HepG2 (cell line): ENCODE data around the gene MYOCOS. TPM values are rescaled to one million over a fixed set of nuclear protein-coding genes. Genes with fewer than 3 reads are reported as not detected.

Source experiments
- ATAC-seq: fragments of 200-7000 bp; cut with Tn5 transposase; 3 replicates; pipeline ENCODE4 v1.9.1; 2020; ENCODE audit warnings: mild to moderate bottlenecking, moderate library complexity
- BruUV-seq: library from RNA; stranded (reverse); fragments of 400-500 nt; replicated peaks from 2 replicates; lab custom pipeline; 2021; lab: Mats Ljungman, UMichigan
- CTCF ChIA-PET: fragments of 300-600 bp; formaldehyde crosslinking; extraction: SDS; loops from one replicate; lab custom pipeline; 2021; ENCODE audit warnings: low total read pairs, inconsistent platforms, low intra/inter-chr PET ratio; lab: Yijun Ruan, JAX
- POLR2A ChIA-PET: fragments of 350-600 bp; sonication (Branson Sonifier 250); formaldehyde crosslinking; loops from one replicate; lab custom pipeline; 2020; ENCODE audit warnings: antibody characterized with exemption, inconsistent platforms; lab: Yijun Ruan, JAX
- DNase-seq: peaks from one replicate; pipeline ENCODE4 v3.0.0-alpha.2; 2015; ENCODE audit warnings: low spot score
- FAIRE-seq: peaks from 3 replicates; lab custom pipeline; 2011; peaks lifted over from hg19 to GRCh38; lab: Jason Lieb, UNC
- H2AFZ ChIP-seq: one replicate; pipeline ENCODE4 v1.6.1; 2011; ENCODE audit warnings: low read length, inconsistent platforms
- H3K27ac ChIP-seq: fragments of 300-600 bp; 3 replicates; pipeline ENCODE4 v1.8.0; 2011; ENCODE audit warnings: mixed run types, mild to moderate bottlenecking, mixed read lengths, low read length, inconsistent platforms; ENCODE audit not compliant: insufficient read depth; ENCODE audit errors: extremely low read length
- H3K27me3 ChIP-seq, 2 experiments: fragments of 200-600 bp in 1 of 2; 2 replicates in 1 of 2; 3 replicates in 1 of 2; pipeline versions ENCODE4 v1.6.0 to v1.8.0; 2011; ENCODE audit warnings: low read length in 2 of 2, mild to moderate bottlenecking in 2 of 2, moderate library complexity in 2 of 2, inconsistent platforms in 1 of 2; ENCODE audit not compliant: insufficient read depth in 2 of 2, control insufficient read depth in 1 of 2
- H3K36me3 ChIP-seq, 2 experiments: fragments of 200-600 bp in 1 of 2; replicated peaks in 1 of 2; 2 replicates in 1 of 2; 3 replicates in 1 of 2; pipeline versions ENCODE4 v1.5.1 to v1.8.0; 2011; ENCODE audit warnings: low read length in 2 of 2, inconsistent platforms in 1 of 2; ENCODE audit not compliant: insufficient read depth in 2 of 2, control insufficient read depth in 1 of 2
- H3K4me1 ChIP-seq: 2 replicates; pipeline ENCODE4 v1.5.1; 2012; ENCODE audit warnings: low read length, inconsistent platforms; ENCODE audit not compliant: insufficient read depth
- H3K4me2 ChIP-seq: 2 replicates; pipeline ENCODE4 v1.6.0; 2011; ENCODE audit warnings: low read depth, low read length, inconsistent platforms
- H3K4me3 ChIP-seq, 3 experiments: fragments of 200-600 bp in 1 of 3; sonication (generic), shearing (Covaris generic) in 1 of 3; replicated peaks in 1 of 3; 2 replicates each; pipeline ENCODE4 v1.5.1; 2011 to 2016; ENCODE audit warnings: low read length in 3 of 3, inconsistent platforms in 2 of 3, low read depth in 2 of 3, mild to moderate bottlenecking in 2 of 3, control low read depth in 1 of 3, mixed read lengths in 1 of 3; ENCODE audit not compliant: insufficient read depth in 1 of 3
- H3K79me2 ChIP-seq: one replicate; pipeline ENCODE4 v1.6.1; 2011; ENCODE audit warnings: low read length, inconsistent platforms; ENCODE audit not compliant: insufficient read depth
- H3K9ac ChIP-seq: 2 replicates; pipeline ENCODE4 v1.6.0; 2011; ENCODE audit warnings: mild to moderate bottlenecking, low read depth, low read length, inconsistent platforms; ENCODE audit not compliant: insufficient read depth
- H3K9me3 ChIP-seq: 2 replicates; pipeline ENCODE4 v1.5.1; 2012; ENCODE audit warnings: mild to moderate bottlenecking, low read length
- H4K20me1 ChIP-seq: 2 replicates; pipeline ENCODE4 v1.6.0; 2011; ENCODE audit warnings: inconsistent platforms, mild to moderate bottlenecking, low read length, moderate library complexity; ENCODE audit not compliant: insufficient read depth
- CTCF ChIP-seq: sonication (generic); formaldehyde crosslinking; IDR thresholded peaks from 2 replicates; pipeline ENCODE4 v1.5.0; 2020; ENCODE audit warnings: mild to moderate bottlenecking, missing genetic modification reagents, moderate library complexity
- DMAP1 ChIP-seq: IDR thresholded peaks from 2 replicates; pipeline ENCODE4 v1.6.1; 2016
- DNMT1 ChIP-seq: sonication (generic); formaldehyde crosslinking; IDR thresholded peaks from 2 replicates; pipeline ENCODE4 v1.5.1; 2020; ENCODE audit warnings: mild to moderate bottlenecking, missing genetic modification reagents
- FOXP1 ChIP-seq, 2 experiments: fragments of 450-650 bp in 1 of 2; IDR thresholded peaks; 2 replicates each; pipeline ENCODE4 v1.6.1; 2017 to 2018; ENCODE audit warnings: antibody characterized with exemption in 1 of 2
- MTA1 ChIP-seq: sonication (generic); formaldehyde crosslinking; IDR thresholded peaks from 2 replicates; pipeline ENCODE4 v1.4.0; 2020; ENCODE audit warnings: missing genetic modification reagents, mild to moderate bottlenecking, borderline replicate concordance
- NFIC ChIP-seq: IDR thresholded peaks from 2 replicates; pipeline ENCODE4 v1.6.1; 2012; ENCODE audit warnings: mild to moderate bottlenecking, low read length, inconsistent platforms
- PAX8 ChIP-seq: sonication (generic); formaldehyde crosslinking; IDR thresholded peaks from 2 replicates; pipeline ENCODE4 v1.8.0; 2022; ENCODE audit warnings: mild to moderate bottlenecking, missing genetic modification reagents, borderline replicate concordance
- WGBS: methylation state at CpG from one replicate; pipeline ENCODE4 v1.1.6; 2017; ENCODE audit warnings: low lambda C conversion rate; 5-methylcytosine and 5-hydroxymethylcytosine counted together
- in situ Hi-C: cut with HindIII; loops from 2 replicates; pipeline ENCODE4 v1.10.0; 2017; ENCODE audit warnings: low pct_unique_long_range_greater_than_20kb; ENCODE audit not compliant: extremely low pct_ligation_motif_present
- intact Hi-C: fragments of 100-400 bp; cut with micrococcal nuclease; formaldehyde crosslinking; loops from one replicate; pipeline ENCODE4 v1.10.0; 2022; ENCODE audit not compliant: unreplicated experiment
- polyA plus RNA-seq, 8 experiments: library from polyadenylated mRNA; depleted of rRNA in 3 of 8; stranded (reverse) in 7 of 8; unstranded in 1 of 8; fragments of >200 nt; fragmentation: Illumina TruSeq in 4 of 8; extraction: Trizol in 4 of 8; gene quantifications; 2 replicates each; pipeline versions ENCODE4 v1.2.1 to v1.2.3, GENCODE V29; 2011 to 2016; ENCODE audit warnings: low read depth in 4 of 8, missing spikeins in 1 of 8, mixed read lengths in 1 of 8; ENCODE audit not compliant: insufficient read depth in 1 of 8
- total RNA-seq, 5 experiments: library from RNA; depleted of rRNA; stranded (reverse); fragments of >200 nt; fragmentation: Illumina TruSeq; extraction: Trizol; gene quantifications; 2 replicates each; pipeline ENCODE4 v1.2.3, GENCODE V29; 2016; ENCODE audit warnings: low read depth in 1 of 5
- TF ChIP-seq, protein P1 (sequence below): sonication (generic); formaldehyde crosslinking; IDR thresholded peaks from 2 replicates; pipeline ENCODE4 v1.5.1; 2020; ENCODE audit warnings: missing genetic modification reagents, mild to moderate bottlenecking, borderline replicate concordance

Gene MYOCOS
- total and polyA plus RNA-seq, 2 of the 13 experiments (the other 11 are each of a cell fraction or from before 2014, with no cell fraction given), result not detected

DNA sequence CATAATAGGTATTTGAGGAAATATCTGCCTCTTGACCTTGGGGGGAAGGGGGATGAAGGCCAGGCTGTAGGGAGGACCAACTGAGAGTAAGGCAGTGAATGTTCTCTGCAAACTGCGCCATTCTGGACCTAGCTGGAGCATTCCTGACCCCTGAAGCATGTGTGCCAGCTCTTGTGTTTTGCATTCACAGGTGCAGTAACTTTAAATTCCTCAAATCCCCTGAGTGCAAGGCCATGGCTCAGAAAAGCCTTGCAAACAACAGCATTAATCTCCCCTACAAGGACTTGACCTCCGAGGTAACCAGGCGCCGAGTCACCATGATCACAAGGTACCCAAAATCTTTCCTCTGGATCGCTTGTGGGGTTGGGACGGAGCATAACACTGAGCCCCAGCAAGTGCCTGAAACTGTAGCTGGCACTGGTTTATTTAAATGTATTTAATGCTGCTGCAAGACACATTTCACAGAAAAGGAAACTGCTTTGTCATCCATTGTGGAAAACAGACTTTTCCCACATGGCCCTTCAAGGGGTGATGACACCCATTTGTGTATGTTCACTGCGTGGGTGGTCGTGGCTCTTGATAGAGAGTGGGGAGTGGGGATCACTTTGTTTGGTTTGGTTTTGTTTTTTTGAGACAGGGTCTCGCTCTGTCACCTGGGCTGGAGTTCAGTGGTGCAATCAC is 1.7 kb downstream of the MYOCOS start:
- in situ Hi-C loops, result no loop called here
- H3K27ac ChIP-seq, result no peak overlapping the region
- no peak overlapping the region for H2AFZ ChIP-seq
- intact Hi-C loops, result no loop called here
- H3K4me1 ChIP-seq, result peaks cover 12% of the 10 kb centered on the region
- H3K4me3 ChIP-seq, result no peak overlapping the region
- FAIRE-seq (no peak), ATAC-seq (no peak), DNase-seq (no peak)
- H3K9me3 ChIP-seq, result no peaks in the 10 kb centered on the region
- H3K36me3 ChIP-seq, result no peaks in the 10 kb centered on the region
- H3K79me2 ChIP-seq, result no peaks in the 10 kb centered on the region
- H3K4me2 ChIP-seq, result no peak overlapping the region
- no peaks in the 10 kb centered on the region for H4K20me1 ChIP-seq
- TF ChIP-seq FOXP1 (IDR thresholded peaks at IDR 0.05) (no peak), FOXP1 (CRISPR knock-in tag; IDR thresholded peaks at IDR 0.05) (no peak), MTA1 (no peak), NFIC (no peak), DMAP1 (CRISPR knock-in tag) (no peak), DNMT1 (CRISPR knock-in tag) (no peak), PAX8 (CRISPR knock-in tag) (no peak), CTCF (CRISPR knock-in tag) (no peak)
- TF ChIP-seq, protein P1, sequence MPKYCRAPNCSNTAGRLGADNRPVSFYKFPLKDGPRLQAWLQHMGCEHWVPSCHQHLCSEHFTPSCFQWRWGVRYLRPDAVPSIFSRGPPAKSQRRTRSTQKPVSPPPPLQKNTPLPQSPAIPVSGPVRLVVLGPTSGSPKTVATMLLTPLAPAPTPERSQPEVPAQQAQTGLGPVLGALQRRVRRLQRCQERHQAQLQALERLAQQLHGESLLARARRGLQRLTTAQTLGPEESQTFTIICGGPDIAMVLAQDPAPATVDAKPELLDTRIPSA (CRISPR knock-in tag), result no peak
- 61% methylated on average over 5 of the region's 9 CpGs for WGBS
- H3K9ac ChIP-seq, result no peak overlapping the region
- BruUV-seq, result no TSS peak
- H3K27me3 ChIP-seq, result no peaks in the 10 kb centered on the region; a peak in 2 of 5 replicates
- CTCF ChIA-PET, result no interaction called here
- POLR2A ChIA-PET, result no interaction called here
